SK-N-SH (cell line): ENCODE data around the gene PDE4D. TPM values are rescaled to one million over a fixed set of nuclear protein-coding genes. Genes with fewer than 3 reads are reported as not detected.

Source experiments
- CTCF ChIA-PET: fragments of 300-600, 350-600 bp; formaldehyde crosslinking; extraction: SDS; loops from one replicate; lab custom pipeline; 2021; lab: Yijun Ruan, JAX
- POLR2A ChIA-PET: fragments of 350-600 bp; sonication (Branson Sonifier 250); formaldehyde crosslinking; extraction: SDS; loops from one replicate; lab custom pipeline; 2020; ENCODE audit warnings: antibody characterized with exemption, inconsistent platforms; lab: Yijun Ruan, JAX
- DNase-seq: peaks from one replicate; pipeline ENCODE4 v3.0.0; 2012
- H2AFZ ChIP-seq: fragments of 200-600 bp; sonication (generic); 2 replicates; pipeline ENCODE4 v1.8.1; 2016; ENCODE audit warnings: antibody characterized with exemption, mild to moderate bottlenecking, low read depth
- H3F3A ChIP-seq: fragments of 200-600 bp; sonication (generic); replicated peaks from 2 replicates; pipeline ENCODE3; 2016; ENCODE audit warnings: antibody characterized with exemption, mild to moderate bottlenecking; ENCODE audit not compliant: insufficient read depth
- H3K27ac ChIP-seq, 2 experiments: fragments of 200-500 bp in 1 of 2; fragments of 200-600 bp in 1 of 2; sonication (Bioruptor generic) in 1 of 2; sonication (generic), shearing (Covaris generic) in 1 of 2; 2 replicates each; pipeline versions ENCODE4 v1.5.1 to v1.6.1; 2014 to 2016; ENCODE audit warnings: low read depth in 2 of 2, inconsistent platforms in 1 of 2, low read length in 1 of 2, mild to moderate bottlenecking in 1 of 2, mixed read lengths in 1 of 2
- H3K27me3 ChIP-seq: fragments of 200-600 bp; sonication (generic), shearing (Covaris generic); 2 replicates; pipeline ENCODE4 v1.6.1; 2016; ENCODE audit warnings: mixed run types; ENCODE audit not compliant: insufficient read depth
- H3K36me3 ChIP-seq, 2 experiments: fragments of 200-500 bp in 1 of 2; fragments of 200-600 bp in 1 of 2; sonication (Bioruptor generic) in 1 of 2; sonication (generic) in 1 of 2; replicated peaks in 1 of 2; 2 replicates each; pipeline versions ENCODE3 to v1.5.1; 2014 to 2016; ENCODE audit warnings: low read length in 1 of 2, mild to moderate bottlenecking in 1 of 2; ENCODE audit not compliant: insufficient read depth in 2 of 2, control insufficient read depth in 1 of 2
- H3K4me1 ChIP-seq, 2 experiments: fragments of 200-500 bp in 1 of 2; fragments of 200-600 bp in 1 of 2; sonication (Bioruptor generic) in 1 of 2; sonication (generic), shearing (Covaris generic) in 1 of 2; 2 replicates each; pipeline versions ENCODE4 v1.5.1 to v1.6.1; 2014 to 2016; ENCODE audit warnings: low read depth in 1 of 2, low read length in 1 of 2, mixed run types in 1 of 2; ENCODE audit not compliant: insufficient read depth in 2 of 2, control insufficient read depth in 1 of 2
- H3K4me2 ChIP-seq: fragments of 200-600 bp; sonication (generic), shearing (Covaris generic); 2 replicates; pipeline ENCODE4 v1.6.1; 2017; ENCODE audit warnings: mixed run types
- H3K4me3 ChIP-seq, 2 experiments: fragments of 200-500 bp in 1 of 2; fragments of 200-600 bp in 1 of 2; sonication (Bioruptor generic) in 1 of 2; sonication (generic), shearing (Covaris generic) in 1 of 2; 2 replicates each; pipeline versions ENCODE4 v1.5.1 to v1.8.1; 2014 to 2016; ENCODE audit warnings: low read depth in 2 of 2, inconsistent platforms in 1 of 2, low read length in 1 of 2, mild to moderate bottlenecking in 1 of 2, mixed read lengths in 1 of 2, moderate library complexity in 1 of 2
- H3K79me2 ChIP-seq: fragments of 200-600 bp; sonication (generic); 2 replicates; pipeline ENCODE4 v1.8.1; 2017; ENCODE audit warnings: mild to moderate bottlenecking; ENCODE audit not compliant: insufficient read depth
- H3K9ac ChIP-seq: fragments of 200-600 bp; sonication (generic); 2 replicates; pipeline ENCODE4 v1.6.1; 2017; ENCODE audit warnings: mixed run types
- H3K9me2 ChIP-seq: fragments of 200-600 bp; sonication (generic); 2 replicates; pipeline ENCODE4 v1.6.1; 2017; ENCODE audit warnings: mixed run types
- H3K9me3 ChIP-seq: fragments of 200-600 bp; sonication (generic); 2 replicates; pipeline ENCODE4 v1.6.1; 2017; ENCODE audit warnings: mixed run types, mild to moderate bottlenecking, moderate library complexity
- H4K20me1 ChIP-seq: fragments of 200-600 bp; sonication (generic); 2 replicates; pipeline ENCODE4 v1.6.1; 2017; ENCODE audit warnings: mild to moderate bottlenecking, mixed run types; ENCODE audit not compliant: insufficient read depth
- CHD2 ChIP-seq: fragments of 150-350 bp; IDR thresholded peaks from 2 replicates; pipeline ENCODE4 v1.6.1; 2018; ENCODE audit warnings: low read length; ENCODE audit not compliant: partially characterized antibody
- EP300 ChIP-seq, 2 experiments: IDR thresholded peaks; 2 replicates each; pipeline versions ENCODE4 v1.4.0 to v1.6.1; 2012; ENCODE audit warnings: borderline replicate concordance in 1 of 2, low read depth in 1 of 2, low read length in 1 of 2
- EZH2phosphoT487 ChIP-seq: fragments of 200-600 bp; sonication (generic); IDR thresholded peaks from 2 replicates; pipeline ENCODE4 v1.6.1; 2017; ENCODE audit warnings: low read depth, mixed run types, mild to moderate bottlenecking, antibody characterized with exemption, moderate library complexity, borderline replicate concordance
- FOSL2 ChIP-seq: IDR thresholded peaks from 2 replicates; pipeline ENCODE4 v1.4.0; 2012; ENCODE audit warnings: low read depth, mild to moderate bottlenecking, moderate library complexity, borderline replicate concordance
- GATA2 ChIP-seq: sonication (generic); formaldehyde crosslinking; IDR thresholded peaks from 2 replicates; pipeline ENCODE4 v1.5.0; 2020; ENCODE audit warnings: mild to moderate bottlenecking, missing genetic modification reagents
- JUND ChIP-seq: IDR thresholded peaks from 2 replicates; pipeline ENCODE4 v1.4.0; 2012
- NRF1 ChIP-seq: IDR thresholded peaks from 2 replicates; pipeline ENCODE4 v1.6.1; 2012; ENCODE audit warnings: low read depth, mild to moderate bottlenecking, low read length
- PBX3 ChIP-seq: IDR thresholded peaks from 2 replicates; pipeline ENCODE4; 2012
- SIN3A ChIP-seq: IDR thresholded peaks from 2 replicates; pipeline ENCODE4 v1.6.1; 2012; ENCODE audit warnings: low read depth, mild to moderate bottlenecking, low read length, moderate library complexity, borderline replicate concordance
- SMC3 ChIP-seq: IDR thresholded peaks from 2 replicates; pipeline ENCODE4 v1.6.1; 2012; ENCODE audit warnings: low read depth, low read length, improper control_type of control experiment
- TCF12 ChIP-seq: IDR thresholded peaks from 2 replicates; pipeline ENCODE4 v1.4.0; 2012
- TEAD4 ChIP-seq: IDR thresholded peaks from 2 replicates; pipeline ENCODE4 v1.4.0; 2012; ENCODE audit warnings: mild to moderate bottlenecking, borderline replicate concordance; ENCODE audit not compliant: insufficient read depth
- YY1 ChIP-seq: IDR thresholded peaks from 2 replicates; pipeline ENCODE4 v1.4.0; 2012; ENCODE audit warnings: low read depth, mild to moderate bottlenecking
- ZBTB33 ChIP-seq: IDR thresholded peaks from 2 replicates; pipeline ENCODE4 v1.4.0; 2012; ENCODE audit warnings: low read depth, borderline replicate concordance
- WGBS: methylation state at CpG from one replicate; pipeline ENCODE4 v1.1.6; 2017; ENCODE audit warnings: low lambda C conversion rate; 5-methylcytosine and 5-hydroxymethylcytosine counted together
- polyA plus RNA-seq, 3 experiments: library from polyadenylated mRNA; depleted of rRNA; stranded (reverse); fragments of >200 nt; gene quantifications; 2 replicates each; pipeline ENCODE4 v1.2.3, GENCODE V29; 2012
- TF ChIP-seq, protein P1 (sequence below): IDR thresholded peaks from 2 replicates; pipeline ENCODE4 v1.4.0; 2012; ENCODE audit warnings: low read depth, borderline replicate concordance

Gene PDE4D
- polyA plus RNA-seq, 1 of the 3 experiments (the other 2 are of a cell fraction): 2.4 TPM

DNA sequence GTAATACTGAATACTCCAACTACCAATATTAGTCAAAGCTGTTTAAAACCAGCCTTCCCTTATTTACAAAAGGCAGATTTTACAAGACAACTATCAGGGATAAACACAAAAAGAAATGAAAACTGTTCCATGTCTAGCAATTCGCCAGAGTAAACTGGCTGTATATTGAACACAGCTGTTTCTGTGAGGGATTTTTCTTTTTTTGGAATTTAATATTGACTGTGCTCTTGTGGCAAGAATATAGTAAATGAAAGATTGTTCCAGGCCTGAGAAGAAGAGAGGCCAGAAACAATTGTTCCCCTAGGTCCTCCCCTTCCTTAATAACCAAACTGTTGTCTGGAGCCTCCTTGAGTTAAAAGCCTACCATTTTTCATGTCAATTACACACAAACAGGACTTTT, 188.6 kb downstream of the PDE4D start:
- no peak overlapping the region for H3K4me2 ChIP-seq
- CTCF ChIA-PET: no interaction called here
- H3K4me1 ChIP-seq: no peaks in the 10 kb centered on the region; a peak in 2 of 4 replicates
- H2AFZ ChIP-seq: no peak overlapping the region
- H3K36me3 ChIP-seq: no peaks in the 10 kb centered on the region
- H3K9ac ChIP-seq: no peak overlapping the region
- POLR2A ChIA-PET: no interaction called here
- no peaks in the 10 kb centered on the region for H3K9me3 ChIP-seq
- no peaks in the 10 kb centered on the region for H3K9me2 ChIP-seq
- 92% methylated on average over 1 of the region's 1 CpG for WGBS
- H3K27me3 ChIP-seq: no peaks in the 10 kb centered on the region
- H3K27ac ChIP-seq: no peak overlapping the region
- no peaks in the 10 kb centered on the region for H3K79me2 ChIP-seq
- no peaks in the 10 kb centered on the region for H4K20me1 ChIP-seq
- H3F3A ChIP-seq: no peaks in the 10 kb centered on the region
- no peak for TF ChIP-seq NRF1
- TF ChIP-seq FOSL2: no peak
- no peak for TF ChIP-seq YY1
- TF ChIP-seq, protein P1, sequence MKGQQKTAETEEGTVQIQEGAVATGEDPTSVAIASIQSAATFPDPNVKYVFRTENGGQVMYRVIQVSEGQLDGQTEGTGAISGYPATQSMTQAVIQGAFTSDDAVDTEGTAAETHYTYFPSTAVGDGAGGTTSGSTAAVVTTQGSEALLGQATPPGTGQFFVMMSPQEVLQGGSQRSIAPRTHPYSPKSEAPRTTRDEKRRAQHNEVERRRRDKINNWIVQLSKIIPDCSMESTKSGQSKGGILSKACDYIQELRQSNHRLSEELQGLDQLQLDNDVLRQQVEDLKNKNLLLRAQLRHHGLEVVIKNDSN: no peak
- TF ChIP-seq JUND: no peak
- TF ChIP-seq TCF12: no peak
- no peak for DNase-seq
- no peak overlapping the region for H3K4me3 ChIP-seq

DNA sequence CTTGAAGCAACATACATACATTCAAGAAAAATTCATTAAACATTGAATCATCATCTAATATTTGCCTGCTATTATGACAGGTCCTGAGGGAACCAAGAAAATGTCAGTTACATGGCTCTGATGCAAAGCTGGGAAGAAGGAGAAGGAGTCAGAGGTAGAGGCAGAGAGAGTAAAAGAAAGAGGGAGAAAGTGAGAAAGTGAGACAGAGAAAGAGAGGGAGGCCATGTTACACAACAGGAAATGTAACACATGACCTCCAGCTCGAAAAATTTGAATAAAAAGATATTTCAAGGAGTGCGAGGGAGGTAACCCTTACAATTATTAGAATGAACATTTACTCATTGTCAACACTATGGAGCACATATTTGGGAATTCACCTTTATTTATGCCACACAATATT, 189.7 kb downstream of the PDE4D start:
- CTCF ChIA-PET: interaction anchor here (1.0 to 1.3 kb wide), 3 partner anchors 21 to 40 kb away, joined by 3 to 4 read pairs (median 3); no protein-coding TSS in a partner anchor
- Histone ChIP-seq H3K36me3 (no peaks in the 10 kb centered on the region), H3K9ac (no peak overlapping the region), H2AFZ (no peak overlapping the region), H3K79me2 (no peaks in the 10 kb centered on the region), H3K9me2 (no peaks in the 10 kb centered on the region), H3K27ac (no peak overlapping the region), H3K4me3 (no peak overlapping the region), H3K27me3 (no peaks in the 10 kb centered on the region), H3K9me3 (no peaks in the 10 kb centered on the region), H3F3A (no peaks in the 10 kb centered on the region), H3K4me2 (no peak overlapping the region), H4K20me1 (no peaks in the 10 kb centered on the region), H3K4me1 (no peaks in the 10 kb centered on the region)
- POLR2A ChIA-PET: no interaction called here
- WGBS: 84% methylated on average over 2 of the region's 2 CpGs
- no peak for DNase-seq
- no peak for TF ChIP-seq TCF12
- TF ChIP-seq ZBTB33: no peak
- no peak for TF ChIP-seq TEAD4
- TF ChIP-seq NRF1: no peak
- TF ChIP-seq PBX3: no peak
- no peak for TF ChIP-seq SIN3A
- TF ChIP-seq SMC3: no peak
- TF ChIP-seq GATA2 (CRISPR knock-in tag): no peak
- TF ChIP-seq EP300 (IDR thresholded peaks at IDR 0.05; ENCODE audit: borderline replicate concordance in 1 of 2, low read depth in 1 of 2, low read length in 1 of 2): no peak
- TF ChIP-seq EZH2phosphoT487: no peak
- no peak for TF ChIP-seq CHD2
- TF ChIP-seq YY1: no peak
